ENCODE results near the gene MZT2B. TPM values are rescaled to one million over a fixed set of nuclear protein-coding genes. Genes with fewer than 3 reads are reported as not detected.
"Not testable (repeated sequence)": the region's sequence is repeated elsewhere in the genome, so short reads cannot be mapped to it uniquely, and the experiment has no call there.

MZT2B gene
- total and polyA plus RNA-seq, 2 of the 13 experiments (the other 11 are each of a cell fraction or from before 2014, with no cell fraction given) = 253 to 410 TPM

DNA sequence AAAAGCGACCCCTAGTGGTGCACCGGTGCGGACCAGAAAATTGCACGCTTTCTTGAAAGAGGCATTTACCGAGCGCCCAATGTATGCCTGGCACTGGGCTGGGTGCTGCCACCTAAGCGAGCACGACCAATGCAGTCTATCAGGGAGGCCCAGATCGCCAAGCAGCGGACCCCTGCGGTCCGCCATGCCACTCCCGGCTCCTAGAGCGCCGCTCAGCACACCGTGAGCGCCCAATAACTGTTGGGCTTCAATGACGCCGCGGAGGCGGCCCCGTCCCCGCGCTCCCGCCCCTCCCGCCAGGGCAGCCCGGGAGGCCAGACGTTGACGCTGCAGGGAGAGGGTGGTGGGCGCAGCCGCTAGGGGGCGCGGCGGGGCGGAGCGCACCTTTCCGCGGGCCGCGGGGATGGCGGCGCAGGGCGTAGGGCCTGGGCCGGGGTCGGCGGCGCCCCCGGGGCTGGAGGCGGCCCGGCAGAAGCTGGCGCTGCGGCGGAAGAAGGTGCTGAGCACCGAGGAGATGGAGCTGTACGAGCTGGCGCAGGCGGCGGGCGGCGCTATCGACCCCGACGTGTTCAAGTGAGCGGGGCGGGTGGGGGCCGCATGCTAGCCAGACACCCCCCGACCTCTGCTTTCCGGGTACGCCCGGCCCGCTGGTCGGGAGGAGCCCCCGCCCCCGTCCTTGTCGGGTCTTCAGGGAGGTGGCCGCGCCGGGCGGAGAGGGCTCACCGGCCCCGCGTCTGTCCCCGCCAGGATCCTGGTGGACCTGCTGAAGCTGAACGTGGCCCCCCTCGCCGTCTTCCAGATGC is at the start of gene MZT2B (continued):
- TF ChIP-seq, protein P1, sequence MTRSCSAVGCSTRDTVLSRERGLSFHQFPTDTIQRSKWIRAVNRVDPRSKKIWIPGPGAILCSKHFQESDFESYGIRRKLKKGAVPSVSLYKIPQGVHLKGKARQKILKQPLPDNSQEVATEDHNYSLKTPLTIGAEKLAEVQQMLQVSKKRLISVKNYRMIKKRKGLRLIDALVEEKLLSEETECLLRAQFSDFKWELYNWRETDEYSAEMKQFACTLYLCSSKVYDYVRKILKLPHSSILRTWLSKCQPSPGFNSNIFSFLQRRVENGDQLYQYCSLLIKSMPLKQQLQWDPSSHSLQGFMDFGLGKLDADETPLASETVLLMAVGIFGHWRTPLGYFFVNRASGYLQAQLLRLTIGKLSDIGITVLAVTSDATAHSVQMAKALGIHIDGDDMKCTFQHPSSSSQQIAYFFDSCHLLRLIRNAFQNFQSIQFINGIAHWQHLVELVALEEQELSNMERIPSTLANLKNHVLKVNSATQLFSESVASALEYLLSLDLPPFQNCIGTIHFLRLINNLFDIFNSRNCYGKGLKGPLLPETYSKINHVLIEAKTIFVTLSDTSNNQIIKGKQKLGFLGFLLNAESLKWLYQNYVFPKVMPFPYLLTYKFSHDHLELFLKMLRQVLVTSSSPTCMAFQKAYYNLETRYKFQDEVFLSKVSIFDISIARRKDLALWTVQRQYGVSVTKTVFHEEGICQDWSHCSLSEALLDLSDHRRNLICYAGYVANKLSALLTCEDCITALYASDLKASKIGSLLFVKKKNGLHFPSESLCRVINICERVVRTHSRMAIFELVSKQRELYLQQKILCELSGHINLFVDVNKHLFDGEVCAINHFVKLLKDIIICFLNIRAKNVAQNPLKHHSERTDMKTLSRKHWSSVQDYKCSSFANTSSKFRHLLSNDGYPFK (CRISPR knock-in tag; IDR thresholded peaks at IDR 0.05; ENCODE audit: borderline replicate concordance) = peak; percentile 0; the same call in 1 of the 2 replicates
- TF ChIP-seq, protein P2, sequence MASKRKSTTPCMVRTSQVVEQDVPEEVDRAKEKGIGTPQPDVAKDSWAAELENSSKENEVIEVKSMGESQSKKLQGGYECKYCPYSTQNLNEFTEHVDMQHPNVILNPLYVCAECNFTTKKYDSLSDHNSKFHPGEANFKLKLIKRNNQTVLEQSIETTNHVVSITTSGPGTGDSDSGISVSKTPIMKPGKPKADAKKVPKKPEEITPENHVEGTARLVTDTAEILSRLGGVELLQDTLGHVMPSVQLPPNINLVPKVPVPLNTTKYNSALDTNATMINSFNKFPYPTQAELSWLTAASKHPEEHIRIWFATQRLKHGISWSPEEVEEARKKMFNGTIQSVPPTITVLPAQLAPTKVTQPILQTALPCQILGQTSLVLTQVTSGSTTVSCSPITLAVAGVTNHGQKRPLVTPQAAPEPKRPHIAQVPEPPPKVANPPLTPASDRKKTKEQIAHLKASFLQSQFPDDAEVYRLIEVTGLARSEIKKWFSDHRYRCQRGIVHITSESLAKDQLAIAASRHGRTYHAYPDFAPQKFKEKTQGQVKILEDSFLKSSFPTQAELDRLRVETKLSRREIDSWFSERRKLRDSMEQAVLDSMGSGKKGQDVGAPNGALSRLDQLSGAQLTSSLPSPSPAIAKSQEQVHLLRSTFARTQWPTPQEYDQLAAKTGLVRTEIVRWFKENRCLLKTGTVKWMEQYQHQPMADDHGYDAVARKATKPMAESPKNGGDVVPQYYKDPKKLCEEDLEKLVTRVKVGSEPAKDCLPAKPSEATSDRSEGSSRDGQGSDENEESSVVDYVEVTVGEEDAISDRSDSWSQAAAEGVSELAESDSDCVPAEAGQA (IDR thresholded peaks at IDR 0.05; ENCODE audit: low read depth) = peak; percentile 72
- TF ChIP-seq, protein P2 (CRISPR knock-in tag; IDR thresholded peaks at IDR 0.05; ENCODE audit: borderline replicate concordance) = not testable (repeated sequence)
- TF ChIP-seq CREB1 (IDR thresholded peaks at IDR 0.05) (peak; percentile 6; the same call in 1 of the 2 replicates), ZNF160 (CRISPR knock-in tag; IDR thresholded peaks at IDR 0.05) (peak; percentile 58; the same call in 1 of the 2 replicates), HNRNPLL (IDR thresholded peaks at IDR 0.05; ENCODE audit: low read depth, low read length, poor library complexity, severe bottlenecking) (peak; percentile 56), ZNF543 (CRISPR knock-in tag; IDR thresholded peaks at IDR 0.05) (0 out of 2 replicates have a peak, but pooled peaks have one; percentile 19), ZNF878 (CRISPR knock-in tag; IDR thresholded peaks at IDR 0.05) (0 out of 2 replicates have a peak, but pooled peaks have one; percentile 39), POLR2AphosphoS5 (IDR thresholded peaks at IDR 0.05; ENCODE audit: low read depth, low read length) (peak; percentile 68; the same call in 1 of the 2 replicates)
- TF ChIP-seq CREB1 (CRISPR knock-in tag; IDR thresholded peaks at IDR 0.05) = not testable (repeated sequence)
- TF ChIP-seq, protein P3, sequence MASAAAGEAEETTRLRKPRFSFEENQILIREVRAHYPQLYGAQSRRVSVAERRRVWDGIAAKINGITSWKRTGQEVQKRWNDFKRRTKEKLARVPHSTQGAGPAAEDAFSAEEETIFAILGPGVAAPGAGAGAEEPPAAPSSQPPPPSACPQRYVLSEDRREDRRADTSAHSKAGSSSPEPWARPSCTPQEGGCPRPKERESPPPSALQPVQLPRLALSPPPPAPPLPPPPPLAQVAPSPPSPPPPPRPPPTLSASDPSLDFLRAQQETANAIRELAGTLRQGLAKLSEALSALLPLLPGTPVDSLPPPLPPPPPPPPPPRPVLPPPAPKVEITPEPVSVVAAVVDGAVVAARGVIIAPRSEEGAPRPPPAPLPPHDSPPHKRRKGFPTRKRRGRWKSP (CRISPR knock-in tag; IDR thresholded peaks at IDR 0.05) = peak; percentile 51; the same call in 1 of the 2 replicates
- TF ChIP-seq, protein P4, sequence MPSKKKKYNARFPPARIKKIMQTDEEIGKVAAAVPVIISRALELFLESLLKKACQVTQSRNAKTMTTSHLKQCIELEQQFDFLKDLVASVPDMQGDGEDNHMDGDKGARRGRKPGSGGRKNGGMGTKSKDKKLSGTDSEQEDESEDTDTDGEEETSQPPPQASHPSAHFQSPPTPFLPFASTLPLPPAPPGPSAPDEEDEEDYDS (CRISPR knock-in tag; IDR thresholded peaks at IDR 0.05) = peak; percentile 56
- TF ChIP-seq, protein P5, sequence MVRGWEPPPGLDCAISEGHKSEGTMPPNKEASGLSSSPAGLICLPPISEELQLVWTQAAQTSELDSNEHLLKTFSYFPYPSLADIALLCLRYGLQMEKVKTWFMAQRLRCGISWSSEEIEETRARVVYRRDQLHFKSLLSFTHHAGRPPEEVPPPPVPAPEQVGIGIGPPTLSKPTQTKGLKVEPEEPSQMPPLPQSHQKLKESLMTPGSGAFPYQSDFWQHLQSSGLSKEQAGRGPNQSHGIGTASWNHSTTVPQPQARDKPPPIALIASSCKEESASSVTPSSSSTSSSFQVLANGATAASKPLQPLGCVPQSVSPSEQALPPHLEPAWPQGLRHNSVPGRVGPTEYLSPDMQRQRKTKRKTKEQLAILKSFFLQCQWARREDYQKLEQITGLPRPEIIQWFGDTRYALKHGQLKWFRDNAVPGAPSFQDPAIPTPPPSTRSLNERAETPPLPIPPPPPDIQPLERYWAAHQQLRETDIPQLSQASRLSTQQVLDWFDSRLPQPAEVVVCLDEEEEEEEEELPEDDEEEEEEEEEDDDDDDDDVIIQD (CRISPR knock-in tag; IDR thresholded peaks at IDR 0.05; ENCODE audit: low read depth) = peak; percentile 53; the same call in 1 of the 2 replicates
- TF ChIP-seq, protein P6, sequence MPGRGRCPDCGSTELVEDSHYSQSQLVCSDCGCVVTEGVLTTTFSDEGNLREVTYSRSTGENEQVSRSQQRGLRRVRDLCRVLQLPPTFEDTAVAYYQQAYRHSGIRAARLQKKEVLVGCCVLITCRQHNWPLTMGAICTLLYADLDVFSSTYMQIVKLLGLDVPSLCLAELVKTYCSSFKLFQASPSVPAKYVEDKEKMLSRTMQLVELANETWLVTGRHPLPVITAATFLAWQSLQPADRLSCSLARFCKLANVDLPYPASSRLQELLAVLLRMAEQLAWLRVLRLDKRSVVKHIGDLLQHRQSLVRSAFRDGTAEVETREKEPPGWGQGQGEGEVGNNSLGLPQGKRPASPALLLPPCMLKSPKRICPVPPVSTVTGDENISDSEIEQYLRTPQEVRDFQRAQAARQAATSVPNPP (CRISPR knock-in tag; IDR thresholded peaks at IDR 0.05) = 0 out of 2 replicates have a peak, but pooled peaks have one; percentile 57

Data from HepG2 (cell line).